ENCODE data around the gene RAB29. TPM values are rescaled to one million over a fixed set of nuclear protein-coding genes. Genes with fewer than 3 reads are reported as not detected.
"Not testable (repeated sequence)": the region's sequence is repeated elsewhere in the genome, so short reads cannot be mapped to it uniquely, and the experiment has no call there.

The RAB29 gene
- polyA plus RNA-seq, 1 of the 3 experiments (the other 2 are of a cell fraction), result 9.2 TPM

GRCh38 chr1:205725514-205725913 is 49.8 kb downstream of the RAB29 start:
- Histone ChIP-seq H3K79me2 (ENCODE audit: insufficient read depth) (peaks cover 95% of the 10 kb centered on the region), H3K27me3 (ENCODE audit: insufficient read depth) (no peaks in the 10 kb centered on the region), H4K20me1 (ENCODE audit: insufficient read depth) (peaks cover 49% of the 10 kb centered on the region), H3F3A (replicated peaks; ENCODE audit: insufficient read depth) (no peaks in the 10 kb centered on the region), H3K9me3 (no peaks in the 10 kb centered on the region), H3K36me3 (replicated peaks in 1 of 2; ENCODE audit: control insufficient read depth in 1 of 2, insufficient read depth in 2 of 2, low read length in 1 of 2) (peaks cover 53 to 81% of the 10 kb centered on the region in 2 experiments), H3K9me2 (no peaks in the 10 kb centered on the region), H3K4me3 (ENCODE audit: low read depth in 2 of 2, low read length in 1 of 2) (no peak overlapping the region), H3K27ac (ENCODE audit: low read depth in 2 of 2, low read length in 1 of 2) (no peak overlapping the region), H2AFZ (ENCODE audit: low read depth) (no peak overlapping the region), H3K4me2 (no peak overlapping the region), H3K4me1 (ENCODE audit: control insufficient read depth in 1 of 2, insufficient read depth in 2 of 2, low read depth in 1 of 2, low read length in 1 of 2) (no peaks in the 10 kb centered on the region), H3K9ac (no peak overlapping the region)
- CTCF ChIA-PET, result interaction anchor here (2.5 to 10.2 kb wide), 3 partner anchors 11 to 67 kb away, joined by 9 to 92 read pairs (median 21); no protein-coding TSS in a partner anchor
- TF ChIP-seq RFX5 (IDR thresholded peaks at IDR 0.05; ENCODE audit: low read length), result no peak
- TF ChIP-seq EP300 (IDR thresholded peaks at IDR 0.05; ENCODE audit: borderline replicate concordance in 1 of 2, low read depth in 1 of 2, low read length in 1 of 2), result no peak
- TF ChIP-seq, protein P1, sequence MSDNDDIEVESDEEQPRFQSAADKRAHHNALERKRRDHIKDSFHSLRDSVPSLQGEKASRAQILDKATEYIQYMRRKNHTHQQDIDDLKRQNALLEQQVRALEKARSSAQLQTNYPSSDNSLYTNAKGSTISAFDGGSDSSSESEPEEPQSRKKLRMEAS (IDR thresholded peaks at IDR 0.05; ENCODE audit: low read depth), result no peak
- no peak for TF ChIP-seq FOSL2 (IDR thresholded peaks at IDR 0.05; ENCODE audit: borderline replicate concordance, low read depth)
- TF ChIP-seq IRF3 (IDR thresholded peaks at IDR 0.05; ENCODE audit: low read depth, low read length), result no peak
- TF ChIP-seq ELF1 (IDR thresholded peaks at IDR 0.05), result no peak
- no peak for TF ChIP-seq SIN3A (IDR thresholded peaks at IDR 0.05; ENCODE audit: borderline replicate concordance, low read depth, low read length)
- TF ChIP-seq MXI1 (IDR thresholded peaks at IDR 0.05; ENCODE audit: low read depth, low read length), result no peak
- no peak for TF ChIP-seq POLR2AphosphoS5 (IDR thresholded peaks at IDR 0.05; ENCODE audit: low read depth, low read length)
- TF ChIP-seq MEF2A (IDR thresholded peaks at IDR 0.05; ENCODE audit: borderline replicate concordance, low read depth), result no peak
- no peak for TF ChIP-seq RAD21 (IDR thresholded peaks at IDR 0.05; ENCODE audit: low read length)
- TF ChIP-seq, protein P2, sequence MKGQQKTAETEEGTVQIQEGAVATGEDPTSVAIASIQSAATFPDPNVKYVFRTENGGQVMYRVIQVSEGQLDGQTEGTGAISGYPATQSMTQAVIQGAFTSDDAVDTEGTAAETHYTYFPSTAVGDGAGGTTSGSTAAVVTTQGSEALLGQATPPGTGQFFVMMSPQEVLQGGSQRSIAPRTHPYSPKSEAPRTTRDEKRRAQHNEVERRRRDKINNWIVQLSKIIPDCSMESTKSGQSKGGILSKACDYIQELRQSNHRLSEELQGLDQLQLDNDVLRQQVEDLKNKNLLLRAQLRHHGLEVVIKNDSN (IDR thresholded peaks at IDR 0.05; ENCODE audit: borderline replicate concordance, low read depth), result no peak
- TF ChIP-seq RCOR1 (IDR thresholded peaks at IDR 0.05; ENCODE audit: low read length), result no peak
- no peak for TF ChIP-seq NFIC (IDR thresholded peaks at IDR 0.05; ENCODE audit: borderline replicate concordance)
- no peak for TF ChIP-seq TCF12 (IDR thresholded peaks at IDR 0.05)
- no peak for TF ChIP-seq SMC3 (IDR thresholded peaks at IDR 0.05; ENCODE audit: low read depth, low read length)
- TF ChIP-seq TEAD4 (IDR thresholded peaks at IDR 0.05; ENCODE audit: borderline replicate concordance, insufficient read depth), result no peak
- WGBS (ENCODE audit: low lambda C conversion rate), result 41% methylated on average over 1 of the region's 1 CpG
- no peak for DNase-seq
- POLR2A ChIA-PET, result no interaction called here

- H2AFZ ChIP-seq (ENCODE audit: low read depth); DNase-seq; H3K9me2 ChIP-seq; H3K4me3 ChIP-seq (ENCODE audit: low read depth in 2 of 2, low read length in 1 of 2); H3K9me3 ChIP-seq; POLR2A ChIA-PET; H3K27ac ChIP-seq (ENCODE audit: low read depth in 2 of 2, low read length in 1 of 2); H3K4me2 ChIP-seq; H3K9ac ChIP-seq; H3K4me1 ChIP-seq (ENCODE audit: control insufficient read depth in 1 of 2, insufficient read depth in 2 of 2, low read depth in 1 of 2, low read length in 1 of 2); H3K27me3 ChIP-seq (ENCODE audit: insufficient read depth): not testable (repeated sequence)
- CTCF ChIA-PET, result interaction anchor here (0.7 to 10.2 kb wide), 6 partner anchors 10 to 63 kb away, joined by 4 to 92 read pairs (median 5); no protein-coding TSS in a partner anchor
- peaks cover 74 to 86% of the 10 kb centered on the region in 2 experiments for H3K36me3 ChIP-seq (replicated peaks in 1 of 2; ENCODE audit: control insufficient read depth in 1 of 2, insufficient read depth in 2 of 2, low read length in 1 of 2)
- H3K79me2 ChIP-seq (ENCODE audit: insufficient read depth), result peaks cover 63% of the 10 kb centered on the region
- H3F3A ChIP-seq (replicated peaks; ENCODE audit: insufficient read depth), result peaks cover 23% of the 10 kb centered on the region
- H4K20me1 ChIP-seq (ENCODE audit: insufficient read depth), result peaks cover 16% of the 10 kb centered on the region
- 100% methylated on average over 2 of the region's 2 CpGs for WGBS (ENCODE audit: low lambda C conversion rate)
Observed at GRCh38 chr1:205720740-205721139, 54.5 kb downstream of the RAB29 start.
